Breast epithelium (tissue), 3 donors: Measurements from ENCODE around the gene FIBCD1.

ENCODE experiments used
- POLR2A ChIP-seq: fragments of 450-650 bp; IDR thresholded peaks from one replicate; pipeline ENCODE4 v1.6.1; 2016; ENCODE audit warnings: antibody characterized with exemption, mild to moderate bottlenecking, moderate library complexity
- TF ChIP-seq, protein P1 (sequence below), 3 donors: fragments of 450-650 bp; IDR thresholded peaks; one replicate each; pipeline ENCODE4 v1.5.1; 2016 to 2017; ENCODE audit warnings: antibody characterized with exemption in 3 of 3, mild to moderate bottlenecking in 3 of 3, moderate library complexity in 3 of 3

DNA sequence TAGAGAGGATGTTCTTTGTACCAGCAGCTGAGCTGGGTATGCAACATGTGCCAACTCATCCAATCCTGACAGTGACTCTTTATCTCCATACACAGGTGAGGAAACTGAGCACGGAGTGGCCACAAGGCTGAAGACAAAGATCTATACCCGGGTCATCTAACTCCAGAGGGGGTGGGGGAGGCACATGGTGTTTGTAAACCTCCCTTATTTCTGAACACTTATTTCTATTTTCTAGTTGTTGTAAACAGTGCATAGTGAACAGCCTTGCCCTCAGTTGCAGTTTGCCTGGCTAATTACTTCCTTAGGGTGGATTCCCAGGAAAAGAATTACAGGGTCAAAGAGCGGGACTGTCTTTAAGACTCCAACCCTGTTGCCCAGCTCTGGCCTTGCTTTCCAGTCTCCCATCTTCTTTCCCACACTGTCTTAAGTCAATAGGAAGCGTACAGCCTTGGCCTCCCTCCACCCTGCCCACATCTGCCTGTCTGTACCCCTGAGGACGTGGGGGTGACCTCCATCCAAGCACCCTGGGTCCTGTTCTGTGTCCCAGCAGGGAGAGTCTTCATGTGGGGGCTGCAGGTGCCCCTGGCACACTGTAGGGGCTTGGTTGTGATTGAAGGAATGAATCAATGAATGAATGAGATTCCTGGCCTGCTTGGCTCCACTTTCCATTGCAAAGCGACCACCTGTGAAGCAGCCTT, 13.2 kb upstream of the FIBCD1 start:
- TF ChIP-seq, protein P1, sequence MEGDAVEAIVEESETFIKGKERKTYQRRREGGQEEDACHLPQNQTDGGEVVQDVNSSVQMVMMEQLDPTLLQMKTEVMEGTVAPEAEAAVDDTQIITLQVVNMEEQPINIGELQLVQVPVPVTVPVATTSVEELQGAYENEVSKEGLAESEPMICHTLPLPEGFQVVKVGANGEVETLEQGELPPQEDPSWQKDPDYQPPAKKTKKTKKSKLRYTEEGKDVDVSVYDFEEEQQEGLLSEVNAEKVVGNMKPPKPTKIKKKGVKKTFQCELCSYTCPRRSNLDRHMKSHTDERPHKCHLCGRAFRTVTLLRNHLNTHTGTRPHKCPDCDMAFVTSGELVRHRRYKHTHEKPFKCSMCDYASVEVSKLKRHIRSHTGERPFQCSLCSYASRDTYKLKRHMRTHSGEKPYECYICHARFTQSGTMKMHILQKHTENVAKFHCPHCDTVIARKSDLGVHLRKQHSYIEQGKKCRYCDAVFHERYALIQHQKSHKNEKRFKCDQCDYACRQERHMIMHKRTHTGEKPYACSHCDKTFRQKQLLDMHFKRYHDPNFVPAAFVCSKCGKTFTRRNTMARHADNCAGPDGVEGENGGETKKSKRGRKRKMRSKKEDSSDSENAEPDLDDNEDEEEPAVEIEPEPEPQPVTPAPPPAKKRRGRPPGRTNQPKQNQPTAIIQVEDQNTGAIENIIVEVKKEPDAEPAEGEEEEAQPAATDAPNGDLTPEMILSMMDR (IDR thresholded peaks at IDR 0.05) = no peak
- TF ChIP-seq POLR2A = no peak
